GM12878 (cell line): ENCODE results near the gene TSC22D3.

ENCODE experiments used
- EP300 ChIP-seq, 2 experiments: fragments of 150-350 bp in 1 of 2; IDR thresholded peaks; 2 replicates each; pipeline ENCODE4 v1.6.1; 2011 to 2012; ENCODE audit warnings: low read depth in 2 of 2, low read length in 2 of 2, borderline replicate concordance in 1 of 2, improper control_type of control experiment in 1 of 2, inconsistent platforms in 1 of 2; ENCODE audit not compliant: control insufficient read depth in 1 of 2
- MAX ChIP-seq: IDR thresholded peaks from 2 replicates; pipeline ENCODE4 v1.6.1; 2012; ENCODE audit warnings: low read depth, low read length, improper control_type of control experiment
- POLR2AphosphoS5 ChIP-seq: IDR thresholded peaks from 2 replicates; pipeline ENCODE4 v1.6.1; 2011; ENCODE audit warnings: mild to moderate bottlenecking, low read length, inconsistent platforms
- POU2F2 ChIP-seq: IDR thresholded peaks from 3 replicates; pipeline ENCODE4 v1.6.1; 2011; ENCODE audit warnings: low read depth, mild to moderate bottlenecking, low read length, borderline replicate concordance
- RAD21 ChIP-seq: IDR thresholded peaks from 2 replicates; pipeline ENCODE4 v1.6.1; 2011; ENCODE audit warnings: mild to moderate bottlenecking, low read depth, low read length, moderate library complexity; ENCODE audit not compliant: insufficient read depth
- RAD51 ChIP-seq: fragments of 450-650 bp; IDR thresholded peaks from 2 replicates; pipeline ENCODE4 v1.6.1; 2016; ENCODE audit warnings: moderate library complexity, mild to moderate bottlenecking, inconsistent platforms
- REST ChIP-seq: IDR thresholded peaks from 2 replicates; pipeline ENCODE4 v1.6.1; 2012; ENCODE audit warnings: mild to moderate bottlenecking, low read depth, low read length
- TAF1 ChIP-seq: IDR thresholded peaks from 2 replicates; pipeline ENCODE4 v1.6.1; 2011; ENCODE audit warnings: mild to moderate bottlenecking, low read depth, low read length, borderline replicate concordance
- USF2 ChIP-seq: IDR thresholded peaks from 2 replicates; pipeline ENCODE4 v1.6.1; 2011; ENCODE audit warnings: low read depth, low read length, improper control_type of control experiment, borderline replicate concordance
- ZSCAN29 ChIP-seq: fragments of 450-650 bp; IDR thresholded peaks from 2 replicates; pipeline ENCODE4 v1.6.1; 2017; ENCODE audit warnings: mild to moderate bottlenecking, moderate library complexity
- TF ChIP-seq, protein P1 (sequence below), 3 experiments: IDR thresholded peaks in 2 of 3; conservative IDR thresholded peaks in 1 of 3; 2 replicates each; pipeline ENCODE4 v1.5.1; 2011; ENCODE audit warnings: low read depth in 3 of 3, low read length in 3 of 3, mild to moderate bottlenecking in 3 of 3, control low read depth in 2 of 3, moderate library complexity in 2 of 3, inconsistent platforms in 1 of 3, mixed read lengths in 1 of 3; ENCODE audit not compliant: control insufficient read depth in 2 of 3, insufficient read depth in 1 of 3; ENCODE audit errors: extremely low read depth in 1 of 3
- TF ChIP-seq, protein P2 (sequence below): IDR thresholded peaks from 2 replicates; pipeline ENCODE4 v1.6.1; 2011; ENCODE audit warnings: low read depth, mild to moderate bottlenecking, low read length, moderate library complexity, borderline replicate concordance; ENCODE audit errors: extremely low read depth

GRCh38 chrX:107773206-107773605, 2.4 kb downstream of the TSC22D3 start:
- TF ChIP-seq REST (no peak), TAF1 (no peak), MAX (no peak), ZSCAN29 (no peak), EP300 (IDR thresholded peaks at IDR 0.05; ENCODE audit: borderline replicate concordance in 1 of 2, control insufficient read depth in 1 of 2, low read depth in 2 of 2, low read length in 2 of 2) (no peak), POU2F2 (no peak), RAD21 (no peak), USF2 (no peak), POLR2AphosphoS5 (no peak), RAD51 (no peak)
- TF ChIP-seq, protein P1, sequence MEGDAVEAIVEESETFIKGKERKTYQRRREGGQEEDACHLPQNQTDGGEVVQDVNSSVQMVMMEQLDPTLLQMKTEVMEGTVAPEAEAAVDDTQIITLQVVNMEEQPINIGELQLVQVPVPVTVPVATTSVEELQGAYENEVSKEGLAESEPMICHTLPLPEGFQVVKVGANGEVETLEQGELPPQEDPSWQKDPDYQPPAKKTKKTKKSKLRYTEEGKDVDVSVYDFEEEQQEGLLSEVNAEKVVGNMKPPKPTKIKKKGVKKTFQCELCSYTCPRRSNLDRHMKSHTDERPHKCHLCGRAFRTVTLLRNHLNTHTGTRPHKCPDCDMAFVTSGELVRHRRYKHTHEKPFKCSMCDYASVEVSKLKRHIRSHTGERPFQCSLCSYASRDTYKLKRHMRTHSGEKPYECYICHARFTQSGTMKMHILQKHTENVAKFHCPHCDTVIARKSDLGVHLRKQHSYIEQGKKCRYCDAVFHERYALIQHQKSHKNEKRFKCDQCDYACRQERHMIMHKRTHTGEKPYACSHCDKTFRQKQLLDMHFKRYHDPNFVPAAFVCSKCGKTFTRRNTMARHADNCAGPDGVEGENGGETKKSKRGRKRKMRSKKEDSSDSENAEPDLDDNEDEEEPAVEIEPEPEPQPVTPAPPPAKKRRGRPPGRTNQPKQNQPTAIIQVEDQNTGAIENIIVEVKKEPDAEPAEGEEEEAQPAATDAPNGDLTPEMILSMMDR (IDR thresholded peaks at IDR 0.05 in 2 of 3, conservative IDR thresholded peaks at IDR 0.05 in 1 of 3; ENCODE audit: control insufficient read depth in 2 of 3, extremely low read depth in 1 of 3, insufficient read depth in 1 of 3, low read depth in 3 of 3, low read length in 3 of 3) = no peak
- TF ChIP-seq, protein P2, sequence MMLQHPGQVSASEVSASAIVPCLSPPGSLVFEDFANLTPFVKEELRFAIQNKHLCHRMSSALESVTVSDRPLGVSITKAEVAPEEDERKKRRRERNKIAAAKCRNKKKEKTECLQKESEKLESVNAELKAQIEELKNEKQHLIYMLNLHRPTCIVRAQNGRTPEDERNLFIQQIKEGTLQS = no peak
